GM19438 (cell line): ENCODE data around the gene KCNH1.

ENCODE experiments used
- ATAC-seq: cut with Tn5 transposase; IDR thresholded peaks from one replicate; pipeline ENCODE4 v1.9.1; 2021; ENCODE audit warnings: low read depth; ENCODE audit not compliant: unreplicated experiment

The KCNH1 gene

GRCh38 chr1:210696709-210697108 is 437.2 kb downstream of the KCNH1 start:
- ATAC-seq = peak; percentile 85

- ATAC-seq = no peak
Measured at GRCh38 chr1:210695026-210695425, 438.9 kb downstream of the KCNH1 start.

- ATAC-seq = peak; percentile 34
Measured at GRCh38 chr1:210692796-210693195, 441.2 kb downstream of the KCNH1 start.

GRCh38 chr1:210691039-210691610 is 442.8 kb downstream of the KCNH1 start:
- ATAC-seq = no peak

GRCh38 chr1:210690236-210690635 is 443.7 kb downstream of the KCNH1 start:
- ATAC-seq = no peak

- ATAC-seq = no peak
Measured at GRCh38 chr1:210689826-210690225, 444.1 kb downstream of the KCNH1 start.

GRCh38 chr1:210688512-210689234 is 445.3 kb downstream of the KCNH1 start:
- no peak for ATAC-seq

- ATAC-seq = no peak
Measured at GRCh38 chr1:210687582-210688279, 446.2 kb downstream of the KCNH1 start.

- ATAC-seq = no peak
Measured at GRCh38 chr1:210686841-210687240, 447.1 kb downstream of the KCNH1 start.

- ATAC-seq = no peak
Measured at GRCh38 chr1:210685295-210685650, 448.7 kb downstream of the KCNH1 start.

- no peak for ATAC-seq
Measured at GRCh38 chr1:210684466-210685294, 449.3 kb downstream of the KCNH1 start.

- no peak for ATAC-seq
Measured at GRCh38 chr1:210683403-210684047, 450.4 kb downstream of the KCNH1 start.

- ATAC-seq = no peak
Measured at GRCh38 chr1:210681158-210681557, 452.8 kb downstream of the KCNH1 start.

GRCh38 chr1:210678306-210678705 is 455.6 kb downstream of the KCNH1 start:
- no peak for ATAC-seq

- no peak for ATAC-seq
Measured at GRCh38 chr1:210677533-210677932, 456.4 kb downstream of the KCNH1 start.

GRCh38 chr1:210676539-210676938 is 457.4 kb downstream of the KCNH1 start:
- ATAC-seq = no peak

GRCh38 chr1:210674151-210674550 is 459.8 kb downstream of the KCNH1 start:
- no peak for ATAC-seq

- ATAC-seq = no peak
Measured at GRCh38 chr1:210669951-210670350, 464.0 kb downstream of the KCNH1 start.

- no peak for ATAC-seq
Measured at GRCh38 chr1:210663730-210664573, 470.0 kb downstream of the KCNH1 start.
